Kasumi-1 (cell line): ENCODE results near the gene LRBA.
A peak's percentile ranks its signal among the peaks of the same experiment; 100 is the strongest.
"Not testable (repeated sequence)": the region's sequence is repeated elsewhere in the genome, so short reads cannot be mapped to it uniquely, and the experiment has no call there.

Experiments
- DNase-seq, 2 experiments: peaks; one replicate each; lab custom pipeline; 2025; lab: John Stamatoyannopoulos, UW

The LRBA gene

GRCh38 chr4:150801833-150802232, 213.3 kb downstream of the LRBA start:
- DNase-seq = no peak

GRCh38 chr4:150799207-150799606, 215.9 kb downstream of the LRBA start:
- peak in 1 of 2 experiments; percentile 18 for DNase-seq

GRCh38 chr4:150794706-150795105, 220.4 kb downstream of the LRBA start:
- no peak for DNase-seq

- no peak for DNase-seq
Observed at GRCh38 chr4:150789864-150790263, 225.2 kb downstream of the LRBA start.

- DNase-seq = no peak
Observed at GRCh38 chr4:150784939-150785338, 230.1 kb downstream of the LRBA start.

- DNase-seq = no peak
Observed at GRCh38 chr4:150784305-150784704, 230.8 kb downstream of the LRBA start.

- DNase-seq = no peak
Observed at GRCh38 chr4:150782921-150783320, 232.2 kb downstream of the LRBA start.

GRCh38 chr4:150782311-150782710, 232.8 kb downstream of the LRBA start:
- no peak for DNase-seq

GRCh38 chr4:150781191-150781590, 233.9 kb downstream of the LRBA start:
- no peak for DNase-seq

- DNase-seq = no peak
Observed at GRCh38 chr4:150779707-150780106, 235.4 kb downstream of the LRBA start.

GRCh38 chr4:150773729-150774449, 241.2 kb downstream of the LRBA start:
- DNase-seq = no peak

- DNase-seq = no peak
Observed at GRCh38 chr4:150773032-150773431, 242.1 kb downstream of the LRBA start.

GRCh38 chr4:150771382-150771781, 243.7 kb downstream of the LRBA start:
- no peak for DNase-seq

- no peak for DNase-seq
Observed at GRCh38 chr4:150769845-150770244, 245.2 kb downstream of the LRBA start.

- no peak for DNase-seq
Observed at GRCh38 chr4:150769248-150769647, 245.8 kb downstream of the LRBA start.

- no peak for DNase-seq
Observed at GRCh38 chr4:150768497-150768896, 246.6 kb downstream of the LRBA start.

- DNase-seq = no peak
Observed at GRCh38 chr4:150765216-150765615, 249.9 kb downstream of the LRBA start.

- DNase-seq = no peak
Observed at GRCh38 chr4:150751648-150752047, 263.4 kb downstream of the LRBA start.

GRCh38 chr4:150750824-150751223, 264.3 kb downstream of the LRBA start:
- no peak for DNase-seq

GRCh38 chr4:150746156-150746555, 268.9 kb downstream of the LRBA start:
- no peak for DNase-seq

- no peak for DNase-seq
Observed at GRCh38 chr4:150744570-150744969, 270.5 kb downstream of the LRBA start.

GRCh38 chr4:150743564-150744342, 271.3 kb downstream of the LRBA start:
- no peak for DNase-seq

GRCh38 chr4:150742930-150743329, 272.2 kb downstream of the LRBA start:
- not testable (repeated sequence) for DNase-seq
